ENCODE data around the gene COQ6.

COQ6 gene

DNA sequence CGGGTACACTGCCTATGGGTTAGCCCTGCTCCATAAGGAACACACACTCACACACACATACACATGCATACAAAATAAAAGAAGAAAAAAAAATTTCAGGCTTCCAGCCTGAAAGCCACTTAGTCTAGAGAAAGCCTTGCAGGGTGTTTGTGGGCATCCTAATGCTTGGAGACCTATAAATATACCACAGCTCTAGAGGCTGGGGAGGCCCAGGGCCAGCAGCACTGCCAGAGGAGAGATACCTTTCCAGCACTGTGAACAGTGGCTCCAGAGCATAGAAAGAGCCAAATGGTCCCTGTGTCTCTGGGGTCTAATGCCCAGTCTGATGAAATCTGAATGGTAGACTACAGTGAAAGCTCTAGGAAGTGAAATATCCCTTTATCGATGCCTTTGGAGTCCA, 13.1 kb upstream of the COQ6 start:
- no peaks in the 10 kb centered on the region for H3K36me3 ChIP-seq (ENCODE audit: control insufficient read depth, insufficient read depth, low read length)

DNA sequence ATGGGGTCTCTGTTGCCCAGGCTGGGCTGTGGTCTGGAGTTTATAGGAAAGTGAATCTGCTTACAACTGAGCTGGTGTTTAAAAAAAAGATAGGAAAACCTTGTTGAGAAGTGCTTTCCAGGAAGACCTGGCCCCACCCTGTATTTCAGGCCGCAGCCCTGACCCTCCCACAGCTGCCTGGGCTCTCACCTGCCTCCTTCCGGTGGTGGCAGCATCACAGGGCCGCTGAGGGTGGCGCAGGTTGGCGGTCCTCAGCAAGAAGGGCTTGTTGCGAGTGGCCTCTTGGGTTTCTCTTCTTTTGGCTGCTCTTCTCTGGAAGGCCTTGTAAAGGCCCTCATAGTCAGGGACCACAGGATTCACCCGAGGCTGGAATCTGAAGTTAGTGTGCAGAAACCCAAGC, 7.9 kb upstream of the COQ6 start:
- no peak overlapping the region for H3K9ac ChIP-seq
- no peak overlapping the region for H3K4me3 ChIP-seq (ENCODE audit: low read depth, low read length)
- H3K4me2 ChIP-seq (ENCODE audit: low read length) = no peak overlapping the region
- no peak overlapping the region for H3K27ac ChIP-seq
- H3K36me3 ChIP-seq (ENCODE audit: control insufficient read depth, insufficient read depth, low read length) = no peaks in the 10 kb centered on the region
- H2AFZ ChIP-seq = no peak overlapping the region
- TF ChIP-seq, protein P1, sequence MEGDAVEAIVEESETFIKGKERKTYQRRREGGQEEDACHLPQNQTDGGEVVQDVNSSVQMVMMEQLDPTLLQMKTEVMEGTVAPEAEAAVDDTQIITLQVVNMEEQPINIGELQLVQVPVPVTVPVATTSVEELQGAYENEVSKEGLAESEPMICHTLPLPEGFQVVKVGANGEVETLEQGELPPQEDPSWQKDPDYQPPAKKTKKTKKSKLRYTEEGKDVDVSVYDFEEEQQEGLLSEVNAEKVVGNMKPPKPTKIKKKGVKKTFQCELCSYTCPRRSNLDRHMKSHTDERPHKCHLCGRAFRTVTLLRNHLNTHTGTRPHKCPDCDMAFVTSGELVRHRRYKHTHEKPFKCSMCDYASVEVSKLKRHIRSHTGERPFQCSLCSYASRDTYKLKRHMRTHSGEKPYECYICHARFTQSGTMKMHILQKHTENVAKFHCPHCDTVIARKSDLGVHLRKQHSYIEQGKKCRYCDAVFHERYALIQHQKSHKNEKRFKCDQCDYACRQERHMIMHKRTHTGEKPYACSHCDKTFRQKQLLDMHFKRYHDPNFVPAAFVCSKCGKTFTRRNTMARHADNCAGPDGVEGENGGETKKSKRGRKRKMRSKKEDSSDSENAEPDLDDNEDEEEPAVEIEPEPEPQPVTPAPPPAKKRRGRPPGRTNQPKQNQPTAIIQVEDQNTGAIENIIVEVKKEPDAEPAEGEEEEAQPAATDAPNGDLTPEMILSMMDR (IDR thresholded peaks at IDR 0.05) = no peak
- H3K27me3 ChIP-seq (ENCODE audit: control insufficient read depth, insufficient read depth, low read length) = no peaks in the 10 kb centered on the region
- no peaks in the 10 kb centered on the region for H3K9me3 ChIP-seq (ENCODE audit: control insufficient read depth, low read length)
- H3K4me1 ChIP-seq = no peaks in the 10 kb centered on the region
- H3K79me2 ChIP-seq = no peaks in the 10 kb centered on the region

More for the DNA sequence above, 13.1 kb upstream of the COQ6 start:
- Histone ChIP-seq H3K4me2 (ENCODE audit: low read length) (no peak overlapping the region), H3K9ac (no peak overlapping the region), H2AFZ (no peak overlapping the region), H3K4me3 (ENCODE audit: low read depth, low read length) (no peak overlapping the region), H3K27me3 (ENCODE audit: control insufficient read depth, insufficient read depth, low read length) (no peaks in the 10 kb centered on the region), H3K79me2 (no peaks in the 10 kb centered on the region), H3K9me3 (ENCODE audit: control insufficient read depth, low read length) (no peaks in the 10 kb centered on the region), H3K4me1 (no peaks in the 10 kb centered on the region), H3K27ac (no peak overlapping the region)
- TF ChIP-seq, protein P1 (IDR thresholded peaks at IDR 0.05) = no peak

DNA sequence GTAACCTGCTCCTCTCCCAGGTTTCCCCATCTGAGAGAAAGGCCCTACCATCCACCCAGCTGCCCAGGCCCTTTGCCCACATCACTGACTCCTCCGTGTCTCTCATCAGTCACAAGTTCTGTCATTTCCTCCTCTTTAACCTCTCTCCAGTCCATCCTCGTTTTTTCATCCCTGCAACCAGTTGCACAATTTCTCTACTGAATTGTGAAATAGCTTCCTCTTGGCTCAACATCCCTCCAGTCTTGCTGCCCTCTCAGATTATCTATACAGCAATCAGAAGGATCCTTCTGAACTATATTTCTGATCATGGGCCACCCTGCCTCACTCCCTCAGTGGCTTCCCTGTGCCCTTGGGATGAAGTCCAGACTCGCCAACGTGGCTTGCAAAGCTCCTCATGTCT, 7.0 kb upstream of the COQ6 start:
- Histone ChIP-seq H3K4me3 (ENCODE audit: low read depth, low read length) (no peak overlapping the region), H3K9ac (no peak overlapping the region), H3K36me3 (ENCODE audit: control insufficient read depth, insufficient read depth, low read length) (no peaks in the 10 kb centered on the region), H3K27ac (no peak overlapping the region), H3K4me2 (ENCODE audit: low read length) (no peak overlapping the region), H3K27me3 (ENCODE audit: control insufficient read depth, insufficient read depth, low read length) (no peaks in the 10 kb centered on the region), H2AFZ (no peak overlapping the region), H3K4me1 (no peaks in the 10 kb centered on the region), H3K79me2 (no peaks in the 10 kb centered on the region), H3K9me3 (ENCODE audit: control insufficient read depth, low read length) (no peaks in the 10 kb centered on the region)
- TF ChIP-seq, protein P1 (IDR thresholded peaks at IDR 0.05) = no peak

DNA sequence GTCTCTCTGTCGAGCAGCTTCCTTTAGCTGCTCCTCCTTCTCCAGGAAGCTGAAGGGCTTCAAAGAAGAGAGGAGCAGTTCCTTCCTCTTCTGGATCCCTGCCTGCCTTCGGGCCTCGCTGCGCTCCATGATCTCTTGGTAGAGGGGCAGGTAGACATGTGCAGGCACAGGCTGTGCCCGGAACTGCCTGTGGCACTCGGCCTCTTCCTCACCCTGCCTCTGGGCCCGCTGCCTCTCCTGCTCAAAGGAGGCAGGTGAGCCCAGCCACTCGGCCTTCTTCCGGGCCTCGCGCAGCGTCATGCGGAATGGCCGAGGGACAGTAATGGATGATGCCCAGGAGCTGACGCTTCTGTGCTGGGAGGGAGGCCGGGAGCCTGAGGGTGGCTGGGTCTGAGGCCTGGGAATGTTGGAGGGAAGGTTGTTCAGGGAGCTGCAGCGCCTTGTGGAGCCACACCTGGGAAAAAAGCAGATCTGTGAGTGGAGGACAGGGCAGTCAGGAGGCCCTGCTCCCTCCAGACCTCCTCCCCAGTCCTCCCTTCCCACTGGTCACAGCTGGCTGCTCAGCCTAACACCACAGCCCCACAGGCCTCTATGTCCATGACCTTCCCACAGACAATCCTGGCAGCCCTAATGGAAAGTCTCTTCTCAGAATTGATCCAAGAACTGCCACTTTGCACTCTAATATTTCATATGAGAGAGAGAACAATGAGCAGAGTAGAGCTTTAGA, 5.5 kb upstream of the COQ6 start:
- Histone ChIP-seq H3K4me1 (no peaks in the 10 kb centered on the region), H3K79me2 (no peaks in the 10 kb centered on the region), H3K4me3 (ENCODE audit: low read depth, low read length) (no peak overlapping the region), H3K27me3 (ENCODE audit: control insufficient read depth, insufficient read depth, low read length) (no peaks in the 10 kb centered on the region), H3K4me2 (ENCODE audit: low read length) (no peak overlapping the region), H3K27ac (no peak overlapping the region), H3K36me3 (ENCODE audit: control insufficient read depth, insufficient read depth, low read length) (no peaks in the 10 kb centered on the region), H2AFZ (no peak overlapping the region), H3K9ac (no peak overlapping the region), H3K9me3 (ENCODE audit: control insufficient read depth, low read length) (no peaks in the 10 kb centered on the region)
- TF ChIP-seq, protein P1 (IDR thresholded peaks at IDR 0.05) = no peak

DNA sequence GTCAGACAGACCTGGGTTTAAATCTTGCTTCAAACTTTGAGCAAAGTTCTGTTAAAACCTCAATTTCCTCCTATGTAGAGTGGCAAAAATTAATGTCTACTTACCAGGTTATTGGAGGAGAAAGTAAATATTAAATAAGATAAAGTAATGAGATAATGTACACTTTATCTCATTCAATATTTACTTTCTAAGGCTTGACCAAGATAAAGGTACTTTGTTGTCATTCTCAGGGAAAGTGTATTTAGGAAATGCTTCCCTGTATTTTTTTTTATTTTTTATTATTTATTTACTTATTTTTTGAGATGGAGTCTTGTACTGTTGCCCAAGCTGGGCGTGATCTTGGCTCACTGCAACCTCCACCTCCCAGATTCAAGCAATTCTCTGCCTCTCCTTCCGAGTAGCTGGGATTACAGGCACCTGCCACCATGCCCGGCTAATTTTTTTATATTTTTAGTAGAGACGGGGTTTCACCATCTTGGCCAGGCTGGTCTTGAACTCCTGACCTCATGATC, 4.9 kb upstream of the COQ6 start:
- H3K27me3 ChIP-seq (ENCODE audit: control insufficient read depth, insufficient read depth, low read length) = no peaks in the 10 kb centered on the region
- H3K9ac ChIP-seq = no peak overlapping the region
- no peaks in the 10 kb centered on the region for H3K4me1 ChIP-seq
- H3K9me3 ChIP-seq (ENCODE audit: control insufficient read depth, low read length) = no peaks in the 10 kb centered on the region
- no peaks in the 10 kb centered on the region for H3K79me2 ChIP-seq
- H3K4me2 ChIP-seq (ENCODE audit: low read length) = no peak overlapping the region
- TF ChIP-seq, protein P1 (IDR thresholded peaks at IDR 0.05) = no peak
- H3K4me3 ChIP-seq (ENCODE audit: low read depth, low read length) = no peak overlapping the region
- no peaks in the 10 kb centered on the region for H3K36me3 ChIP-seq (ENCODE audit: control insufficient read depth, insufficient read depth, low read length)
- H2AFZ ChIP-seq = no peak overlapping the region
- no peak overlapping the region for H3K27ac ChIP-seq
